Kidney (tissue), 14 donors: Measurements from ENCODE around the gene DOCK7. TPM values are rescaled to one million over a fixed set of nuclear protein-coding genes. Genes with fewer than 3 reads are reported as not detected.

Experiments used
- DNase-seq, 5 donors: peaks; one replicate each; pipeline ENCODE4 v3.0.0-alpha.2; 2013 to 2020
- FAIRE-seq: peaks from 2 replicates; lab custom pipeline; 2012; peaks lifted over from hg19 to GRCh38; lab: Jason Lieb, UNC
- H3K27ac ChIP-seq, 2 donors: one replicate each; pipeline ENCODE4 v1.7.0; 2013; ENCODE audit warnings: low read depth in 2 of 2, low read length in 2 of 2, inconsistent platforms in 1 of 2
- H3K27me3 ChIP-seq: one replicate; pipeline ENCODE4 v1.7.1; 2013; ENCODE audit warnings: low read length, inconsistent platforms; ENCODE audit not compliant: control insufficient read depth, insufficient read depth
- H3K36me3 ChIP-seq, 3 donors: one replicate each; pipeline versions ENCODE4 v1.7.0 to v1.7.1; 2013; ENCODE audit warnings: low read length in 3 of 3, control low read depth in 1 of 3, inconsistent platforms in 1 of 3; ENCODE audit not compliant: insufficient read depth in 3 of 3, control insufficient read depth in 2 of 3
- H3K4me1 ChIP-seq, 3 donors: one replicate each; pipeline versions ENCODE4 v1.7.0 to v1.7.1; 2013; ENCODE audit warnings: low read length in 3 of 3, inconsistent platforms in 1 of 3, low read depth in 1 of 3; ENCODE audit not compliant: control insufficient read depth in 2 of 3, insufficient read depth in 2 of 3
- H3K4me3 ChIP-seq, 3 donors: one replicate each; pipeline versions ENCODE4 v1.7.0 to v1.8.1; 2013; ENCODE audit warnings: low read length in 3 of 3, control low read depth in 1 of 3, inconsistent platforms in 1 of 3
- H3K9ac ChIP-seq, 3 donors: one replicate each; pipeline versions ENCODE4 v1.7.0 to v1.7.1; 2013; ENCODE audit warnings: low read length in 3 of 3, control low read depth in 1 of 3, inconsistent platforms in 1 of 3
- H3K9me3 ChIP-seq, 3 donors: one replicate each; pipeline versions ENCODE4 v1.7.0 to v1.7.1; 2013; ENCODE audit warnings: low read length in 3 of 3, control low read depth in 1 of 3, inconsistent platforms in 1 of 3; ENCODE audit not compliant: control insufficient read depth in 2 of 3, insufficient read depth in 1 of 3
- intact Hi-C: fragments of 100-400 bp; cut with DNase I; formaldehyde crosslinking; loops from one replicate; pipeline ENCODE4 v1.11.1; 2022
- polyA plus RNA-seq: library from polyadenylated mRNA; stranded (reverse); fragments of 350-450 nt; fragmentation: Illumina TruSeq; extraction: RNeasy Lipid Tissue Mini Kit (QIAGEN cat#74804); gene quantifications from one replicate; pipeline ENCODE4 v1.2.3, GENCODE V29; 2014; ENCODE audit warnings: low read depth, low replicate concordance; ENCODE audit not compliant: insufficient read depth
- total RNA-seq: library from RNA; stranded (reverse); fragmentation: NEBNext Ultra II Directional; extraction: Animal tissue kit (Norgen Biotek cat#: 25700); gene quantifications from one replicate; pipeline ENCODE4 v1.2.1, GENCODE V29; 2021
- TF ChIP-seq, protein P1 (sequence below): IDR thresholded peaks from 3 replicates; pipeline ENCODE4 v1.5.1; 2012; ENCODE audit warnings: mild to moderate bottlenecking, moderate library complexity, borderline replicate concordance; ENCODE audit not compliant: insufficient read depth; ENCODE audit errors: extremely low read depth
- donor health status: control.
- donor health status: control.
- donor health status: control.
- donor health status: control.
- donor health status: control.
- donor health status: DM: yes; HTN: yes; CAD: no.
- donor health status: Normal renal cell carcinoma (clear cell type).

Gene DOCK7
- total and polyA plus RNA-seq, 2 donors from 2014 or later = 11.0 to 34.0 TPM

DNA sequence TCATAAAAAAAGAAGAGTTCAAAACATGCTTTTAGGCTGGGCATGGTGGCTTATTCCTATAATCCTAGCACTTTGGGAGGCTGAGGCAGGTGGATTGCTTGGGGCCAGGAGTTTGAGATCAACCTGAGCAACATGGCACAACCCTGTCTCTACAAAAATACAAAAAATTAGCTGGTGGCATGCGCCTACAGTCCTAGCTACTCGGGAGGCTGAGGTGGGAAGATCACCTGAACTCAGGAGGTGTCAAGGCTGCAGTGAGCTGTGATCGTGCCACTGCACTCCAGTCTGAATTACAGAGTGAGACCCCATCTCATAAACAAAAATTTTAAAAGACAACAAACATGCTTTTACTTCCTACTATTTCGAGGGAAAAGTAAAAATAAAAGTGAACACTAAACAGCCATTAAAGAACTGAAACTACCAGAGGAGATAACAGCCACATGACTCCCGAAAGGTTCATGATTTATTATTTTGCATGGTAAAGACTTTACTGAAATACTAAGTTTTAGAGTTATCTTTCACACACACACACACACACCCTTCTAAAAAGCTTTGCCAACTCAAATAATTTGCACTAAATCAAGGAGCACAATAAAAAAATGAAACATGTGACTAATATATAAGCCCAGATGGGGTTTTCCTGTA is 203.2 kb downstream of the DOCK7 start:
- Histone ChIP-seq H3K4me1 (no peaks in the 10 kb centered on the region), H3K27ac (no peak overlapping the region), H3K9ac (no peak overlapping the region), H3K4me3 (no peak overlapping the region), H3K27me3 (no peaks in the 10 kb centered on the region), H3K9me3 (no peaks in the 10 kb centered on the region), H3K36me3 (peaks cover 2 to 4% (median 3%) of the 10 kb centered on the region in 3 donors)
- DNase-seq (no peak), FAIRE-seq (no peak)
- TF ChIP-seq, protein P1, sequence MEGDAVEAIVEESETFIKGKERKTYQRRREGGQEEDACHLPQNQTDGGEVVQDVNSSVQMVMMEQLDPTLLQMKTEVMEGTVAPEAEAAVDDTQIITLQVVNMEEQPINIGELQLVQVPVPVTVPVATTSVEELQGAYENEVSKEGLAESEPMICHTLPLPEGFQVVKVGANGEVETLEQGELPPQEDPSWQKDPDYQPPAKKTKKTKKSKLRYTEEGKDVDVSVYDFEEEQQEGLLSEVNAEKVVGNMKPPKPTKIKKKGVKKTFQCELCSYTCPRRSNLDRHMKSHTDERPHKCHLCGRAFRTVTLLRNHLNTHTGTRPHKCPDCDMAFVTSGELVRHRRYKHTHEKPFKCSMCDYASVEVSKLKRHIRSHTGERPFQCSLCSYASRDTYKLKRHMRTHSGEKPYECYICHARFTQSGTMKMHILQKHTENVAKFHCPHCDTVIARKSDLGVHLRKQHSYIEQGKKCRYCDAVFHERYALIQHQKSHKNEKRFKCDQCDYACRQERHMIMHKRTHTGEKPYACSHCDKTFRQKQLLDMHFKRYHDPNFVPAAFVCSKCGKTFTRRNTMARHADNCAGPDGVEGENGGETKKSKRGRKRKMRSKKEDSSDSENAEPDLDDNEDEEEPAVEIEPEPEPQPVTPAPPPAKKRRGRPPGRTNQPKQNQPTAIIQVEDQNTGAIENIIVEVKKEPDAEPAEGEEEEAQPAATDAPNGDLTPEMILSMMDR = no peak
- intact Hi-C loops = no loop called here

DNA sequence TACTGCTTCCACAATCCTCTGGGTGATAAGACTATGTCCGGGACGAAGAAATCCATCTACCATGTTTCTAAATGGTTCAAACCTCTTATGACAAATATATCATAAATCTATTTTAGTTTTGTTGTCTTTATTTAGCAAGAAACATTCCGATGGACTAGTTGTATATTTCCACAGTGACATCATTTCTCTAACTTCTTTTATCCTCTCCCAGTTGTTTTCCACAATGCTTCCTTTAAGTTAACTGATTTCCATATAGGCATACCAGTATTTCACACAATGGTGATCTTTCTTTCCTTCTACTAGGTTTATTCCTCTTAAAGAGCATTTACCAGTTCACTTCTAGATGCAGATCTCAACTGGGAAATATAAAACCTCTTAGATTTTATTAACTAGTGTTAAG is 206.5 kb downstream of the DOCK7 start:
- TF ChIP-seq, protein P1 = no peak
- H3K27ac ChIP-seq = no peak overlapping the region
- no peak overlapping the region for H3K9ac ChIP-seq
- FAIRE-seq (no peak), DNase-seq (no peak)
- no peaks in the 10 kb centered on the region for H3K4me1 ChIP-seq
- peaks cover 0 to 2% (median 2%) of the 10 kb centered on the region in 3 donors for H3K36me3 ChIP-seq
- intact Hi-C loops = no loop called here
- H3K27me3 ChIP-seq = no peaks in the 10 kb centered on the region
- H3K9me3 ChIP-seq = no peaks in the 10 kb centered on the region
- no peak overlapping the region for H3K4me3 ChIP-seq

DNA sequence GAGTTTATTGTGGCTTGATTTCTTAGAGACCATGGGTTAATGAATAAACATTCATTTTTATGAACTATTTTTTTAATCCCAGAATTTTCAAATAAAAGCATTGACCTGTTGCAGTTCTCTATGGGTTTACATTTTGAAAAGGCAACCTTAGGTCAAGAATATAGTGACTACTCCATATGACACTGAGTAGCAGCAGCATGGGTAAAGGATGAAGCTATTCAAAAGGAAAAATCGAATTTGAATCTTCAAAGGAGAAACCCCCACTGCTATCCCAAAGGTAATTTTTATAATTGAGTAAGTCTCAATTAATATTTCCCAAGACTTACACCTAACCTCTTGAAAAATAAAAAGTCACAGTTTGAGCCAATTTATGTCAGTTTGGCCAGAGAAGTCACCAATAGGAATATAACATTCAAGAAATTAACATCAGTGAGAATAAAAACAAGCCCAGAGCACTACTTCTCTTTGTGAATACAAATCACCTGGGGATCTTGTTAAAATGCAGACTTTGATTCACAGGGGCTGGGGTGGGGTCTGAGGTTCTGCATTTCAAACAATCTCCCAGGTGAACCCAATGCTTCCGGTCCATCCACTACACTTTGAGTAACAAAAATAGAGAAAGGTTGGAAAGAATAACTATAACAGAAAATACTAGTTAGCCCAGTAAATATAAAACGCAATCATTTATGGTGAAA is 211.5 kb downstream of the DOCK7 start:
- Histone ChIP-seq H3K4me1 (no peaks in the 10 kb centered on the region), H3K27me3 (no peaks in the 10 kb centered on the region), H3K4me3 (no peak overlapping the region), H3K9ac (no peak overlapping the region), H3K27ac (no peak overlapping the region), H3K36me3 (peaks cover 12 to 16% (median 13%) of the 10 kb centered on the region in 3 donors), H3K9me3 (no peaks in the 10 kb centered on the region)
- intact Hi-C loops = no loop called here
- TF ChIP-seq, protein P1 = no peak
- DNase-seq (no peak), FAIRE-seq (no peak)
